Measurements from ENCODE around the gene EPB41L1.

- no peak for TF ChIP-seq CEBPB (IDR thresholded peaks at IDR 0.05; ENCODE audit: low read depth)
- no peak for TF ChIP-seq POLR2A (IDR thresholded peaks at IDR 0.05; ENCODE audit: borderline replicate concordance, extremely low read depth, insufficient read depth, insufficient read length)
- TF ChIP-seq POLR2AphosphoS5 (IDR thresholded peaks at IDR 0.05; ENCODE audit: low read depth, low read length): no peak
These were observed 3.5 kb upstream of the EPB41L1 start for GRCh38 chr20:36150847-36151539.
